Measurements from ENCODE around the gene ARHGAP15.

Gene ARHGAP15

DNA sequence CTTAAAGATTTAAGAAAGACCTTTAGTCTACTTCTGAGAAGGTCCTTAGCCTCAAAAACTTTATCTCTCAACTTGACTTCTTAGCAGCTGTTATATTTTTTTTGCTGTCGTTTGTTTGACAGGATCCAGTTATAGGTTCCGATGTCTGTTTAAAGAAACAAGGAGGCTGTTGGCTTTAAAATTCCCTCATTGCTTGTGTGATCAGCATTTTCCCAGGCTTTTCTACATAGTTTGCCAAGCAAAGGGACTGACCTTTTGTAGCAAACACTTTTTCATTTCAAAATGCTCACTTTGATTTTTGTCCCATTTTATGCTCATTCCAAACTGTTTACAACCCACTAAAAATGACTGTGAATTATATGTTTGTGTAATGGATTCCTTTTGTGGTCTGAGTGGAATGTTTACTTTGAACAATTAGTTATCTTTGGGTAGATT lies 394.9 kb downstream of the ARHGAP15 start:
- TF ChIP-seq L3MBTL2 (conservative IDR thresholded peaks at IDR 0.05) (no peak), SP1 (IDR thresholded peaks at IDR 0.05) (no peak), ELF4 (IDR thresholded peaks at IDR 0.05) (no peak), ZNF384 (IDR thresholded peaks at IDR 0.05) (no peak), FOXM1 (IDR thresholded peaks at IDR 0.05; ENCODE audit: borderline replicate concordance) (no peak), LEF1 (IDR thresholded peaks at IDR 0.05; ENCODE audit: borderline replicate concordance) (no peak), CTBP1 (IDR thresholded peaks at IDR 0.05; ENCODE audit: borderline replicate concordance) (no peak), SUZ12 (IDR thresholded peaks at IDR 0.05) (no peak), NFRKB (IDR thresholded peaks at IDR 0.05) (no peak), FOXA1 (IDR thresholded peaks at IDR 0.05) (no peak), ARNT (IDR thresholded peaks at IDR 0.05) (no peak), BHLHE40 (IDR thresholded peaks at IDR 0.05; ENCODE audit: borderline replicate concordance) (no peak), TARDBP (IDR thresholded peaks at IDR 0.05) (no peak), HDGF (IDR thresholded peaks at IDR 0.05; ENCODE audit: borderline replicate concordance) (no peak)
- TF ChIP-seq, protein P1, sequence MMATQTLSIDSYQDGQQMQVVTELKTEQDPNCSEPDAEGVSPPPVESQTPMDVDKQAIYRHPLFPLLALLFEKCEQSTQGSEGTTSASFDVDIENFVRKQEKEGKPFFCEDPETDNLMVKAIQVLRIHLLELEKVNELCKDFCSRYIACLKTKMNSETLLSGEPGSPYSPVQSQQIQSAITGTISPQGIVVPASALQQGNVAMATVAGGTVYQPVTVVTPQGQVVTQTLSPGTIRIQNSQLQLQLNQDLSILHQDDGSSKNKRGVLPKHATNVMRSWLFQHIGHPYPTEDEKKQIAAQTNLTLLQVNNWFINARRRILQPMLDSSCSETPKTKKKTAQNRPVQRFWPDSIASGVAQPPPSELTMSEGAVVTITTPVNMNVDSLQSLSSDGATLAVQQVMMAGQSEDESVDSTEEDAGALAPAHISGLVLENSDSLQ (IDR thresholded peaks at IDR 0.05): no peak
- DNase-seq (ENCODE audit: extremely low spot score): no peak
- ChIA-PET POLR2A (no interaction called here), CTCF (no interaction called here)

DNA sequence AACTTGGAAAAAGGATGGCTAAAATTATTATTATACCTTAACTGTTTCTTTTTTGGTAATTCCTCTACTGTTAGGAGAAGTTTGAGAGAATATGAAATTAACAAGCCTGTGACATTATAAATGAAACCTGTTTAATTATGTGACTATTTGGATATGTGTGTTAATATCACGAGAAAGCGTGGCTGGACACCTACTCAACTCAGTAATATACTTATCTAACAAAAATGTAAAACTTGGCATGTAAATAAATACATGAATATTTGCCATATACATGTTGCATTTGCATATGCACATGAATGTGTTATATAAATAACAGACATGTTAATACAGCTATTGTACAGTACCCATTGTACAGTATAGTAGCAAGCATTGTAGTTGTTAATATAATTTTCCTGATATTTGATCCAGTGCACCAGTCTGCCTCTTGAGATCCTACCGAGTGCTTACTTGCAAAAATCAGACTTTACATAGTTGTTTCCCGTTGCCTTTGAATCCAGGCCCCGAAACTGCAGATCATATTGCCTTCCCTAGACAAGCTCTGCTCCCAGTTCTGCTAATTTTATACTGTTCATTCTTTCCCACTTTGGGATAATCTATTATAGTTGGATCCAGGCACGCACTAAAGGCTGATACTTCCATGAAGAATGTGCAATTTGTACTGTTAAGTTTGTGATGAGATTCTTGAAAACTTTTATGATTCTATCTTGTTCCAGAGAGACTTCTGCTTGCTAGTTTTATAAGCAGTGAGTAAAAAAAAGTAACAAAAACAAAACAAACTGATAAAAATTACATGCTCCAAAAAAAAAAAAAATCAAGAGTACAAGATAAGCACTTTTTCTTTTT lies 395.6 kb downstream of the ARHGAP15 start:
- no peak for DNase-seq (ENCODE audit: extremely low spot score)
- POLR2A ChIA-PET: no interaction called here
- TF ChIP-seq, protein P1 (IDR thresholded peaks at IDR 0.05): no peak
- TF ChIP-seq FOXM1 (IDR thresholded peaks at IDR 0.05; ENCODE audit: borderline replicate concordance) (no peak), ARNT (IDR thresholded peaks at IDR 0.05) (no peak), NFRKB (IDR thresholded peaks at IDR 0.05) (no peak), BHLHE40 (IDR thresholded peaks at IDR 0.05; ENCODE audit: borderline replicate concordance) (no peak)
- CTCF ChIA-PET: interaction anchor here (0.6 kb wide), 1 partner anchor 375 kb away, joined by 3 read pairs; no protein-coding TSS in a partner anchor

DNA sequence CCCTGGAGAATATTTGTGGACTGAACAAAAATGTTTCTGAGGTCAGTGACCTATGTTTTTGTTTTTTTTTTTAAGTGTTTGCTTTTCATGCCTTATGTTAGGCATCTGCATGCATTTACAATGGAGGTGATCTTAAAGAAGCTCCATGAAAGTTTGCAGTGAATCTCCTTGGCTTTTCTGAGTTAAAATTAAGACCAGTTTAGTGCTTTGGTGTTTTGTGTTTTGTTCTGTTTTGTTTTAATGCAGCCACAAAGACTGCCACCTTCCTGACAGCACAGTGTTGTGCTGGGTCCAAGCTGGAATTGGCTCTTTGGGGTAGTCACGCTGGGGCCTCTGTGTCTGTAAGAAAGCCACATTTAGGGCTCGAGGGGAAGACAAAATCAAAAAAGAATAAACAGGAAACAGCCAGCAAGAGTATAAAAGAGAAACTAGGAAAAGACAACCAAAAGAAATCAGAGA lies 396.2 kb downstream of the ARHGAP15 start:
- ChIA-PET CTCF (interaction anchor here (0.6 kb wide), 1 partner anchor 374 kb away, joined by 3 read pairs; no protein-coding TSS in a partner anchor), POLR2A (no interaction called here)
- TF ChIP-seq NFRKB (IDR thresholded peaks at IDR 0.05) (no peak), ELF4 (IDR thresholded peaks at IDR 0.05) (no peak), CTBP1 (IDR thresholded peaks at IDR 0.05; ENCODE audit: borderline replicate concordance) (no peak), BHLHE40 (IDR thresholded peaks at IDR 0.05; ENCODE audit: borderline replicate concordance) (no peak), L3MBTL2 (conservative IDR thresholded peaks at IDR 0.05) (no peak), FOXA1 (IDR thresholded peaks at IDR 0.05) (no peak), TARDBP (IDR thresholded peaks at IDR 0.05) (no peak), LEF1 (IDR thresholded peaks at IDR 0.05; ENCODE audit: borderline replicate concordance) (no peak), ARNT (IDR thresholded peaks at IDR 0.05) (no peak), ZNF384 (IDR thresholded peaks at IDR 0.05) (no peak), SUZ12 (IDR thresholded peaks at IDR 0.05) (no peak), FOXM1 (IDR thresholded peaks at IDR 0.05; ENCODE audit: borderline replicate concordance) (no peak), SP1 (IDR thresholded peaks at IDR 0.05) (no peak), FOXK2 (IDR thresholded peaks at IDR 0.05) (no peak), HDGF (IDR thresholded peaks at IDR 0.05; ENCODE audit: borderline replicate concordance) (no peak)
- TF ChIP-seq, protein P1 (IDR thresholded peaks at IDR 0.05): no peak
- no peak for DNase-seq (ENCODE audit: extremely low spot score)

DNA sequence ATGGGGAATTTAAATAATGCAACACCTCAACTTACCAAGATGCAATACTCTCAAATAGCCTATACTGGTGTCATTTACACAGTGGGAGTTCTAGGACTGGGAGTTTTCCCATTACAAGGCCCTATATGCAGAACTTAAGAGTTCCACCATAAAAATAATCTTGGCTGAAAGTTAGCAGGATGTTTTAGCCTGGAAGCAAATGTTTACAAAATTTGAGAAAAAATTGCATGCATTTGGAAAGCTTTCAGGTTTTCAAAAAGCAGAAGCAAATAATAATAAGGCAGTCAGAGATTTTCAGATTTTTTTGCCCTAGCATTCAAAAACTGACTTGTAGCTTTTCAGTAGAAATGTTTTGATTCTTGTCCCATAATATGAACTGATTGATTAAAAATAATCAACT lies 397.3 kb downstream of the ARHGAP15 start:
- TF ChIP-seq, protein P1 (IDR thresholded peaks at IDR 0.05): no peak
- TF ChIP-seq ARNT (IDR thresholded peaks at IDR 0.05): no peak
- TF ChIP-seq CTBP1 (IDR thresholded peaks at IDR 0.05; ENCODE audit: borderline replicate concordance): no peak
- no peak for TF ChIP-seq FOXK2 (IDR thresholded peaks at IDR 0.05)
- TF ChIP-seq L3MBTL2 (conservative IDR thresholded peaks at IDR 0.05): no peak
- TF ChIP-seq ZNF384 (IDR thresholded peaks at IDR 0.05): no peak
- no peak for TF ChIP-seq SUZ12 (IDR thresholded peaks at IDR 0.05)
- no peak for TF ChIP-seq LEF1 (IDR thresholded peaks at IDR 0.05; ENCODE audit: borderline replicate concordance)
- no peak for TF ChIP-seq ELF4 (IDR thresholded peaks at IDR 0.05)
- TF ChIP-seq FOXM1 (IDR thresholded peaks at IDR 0.05; ENCODE audit: borderline replicate concordance): no peak
- TF ChIP-seq FOXA1 (IDR thresholded peaks at IDR 0.05): no peak
- no peak for TF ChIP-seq BHLHE40 (IDR thresholded peaks at IDR 0.05; ENCODE audit: borderline replicate concordance)
- TF ChIP-seq SP1 (IDR thresholded peaks at IDR 0.05): no peak
- TF ChIP-seq HDGF (IDR thresholded peaks at IDR 0.05; ENCODE audit: borderline replicate concordance): no peak
- no peak for TF ChIP-seq TARDBP (IDR thresholded peaks at IDR 0.05)
- TF ChIP-seq NFRKB (IDR thresholded peaks at IDR 0.05): no peak
- CTCF ChIA-PET: no interaction called here
- DNase-seq (ENCODE audit: extremely low spot score): no peak
- POLR2A ChIA-PET: no interaction called here

DNA sequence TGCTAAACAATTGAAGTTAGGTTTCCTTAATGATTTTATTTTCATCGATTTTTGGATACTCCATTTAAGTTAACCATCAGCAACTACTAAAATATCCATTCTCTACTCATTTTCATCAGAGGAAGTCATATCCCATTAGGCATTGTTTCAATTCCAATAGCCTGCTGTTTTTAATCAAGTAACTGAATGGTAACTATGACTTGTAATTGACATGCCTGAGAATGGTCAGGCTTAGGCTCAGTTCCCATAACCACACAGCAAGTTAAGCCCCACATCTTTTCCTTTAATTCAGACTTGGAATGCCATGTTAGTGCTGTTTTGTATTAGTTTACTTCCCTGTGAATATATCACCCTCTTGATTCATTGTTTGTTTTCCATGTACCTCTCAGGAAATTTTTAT lies 398.8 kb downstream of the ARHGAP15 start:
- no peak for DNase-seq (ENCODE audit: extremely low spot score)
- TF ChIP-seq ZNF384 (IDR thresholded peaks at IDR 0.05): no peak
- TF ChIP-seq BHLHE40 (IDR thresholded peaks at IDR 0.05; ENCODE audit: borderline replicate concordance): no peak
- TF ChIP-seq CTBP1 (IDR thresholded peaks at IDR 0.05; ENCODE audit: borderline replicate concordance): no peak
- TF ChIP-seq ARNT (IDR thresholded peaks at IDR 0.05): no peak
- no peak for TF ChIP-seq ELF4 (IDR thresholded peaks at IDR 0.05)
- no peak for TF ChIP-seq L3MBTL2 (conservative IDR thresholded peaks at IDR 0.05)
- no peak for TF ChIP-seq HDGF (IDR thresholded peaks at IDR 0.05; ENCODE audit: borderline replicate concordance)
- no peak for TF ChIP-seq SUZ12 (IDR thresholded peaks at IDR 0.05)
- no peak for TF ChIP-seq SP1 (IDR thresholded peaks at IDR 0.05)
- TF ChIP-seq LEF1 (IDR thresholded peaks at IDR 0.05; ENCODE audit: borderline replicate concordance): no peak
- no peak for TF ChIP-seq TARDBP (IDR thresholded peaks at IDR 0.05)
- no peak for TF ChIP-seq FOXK2 (IDR thresholded peaks at IDR 0.05)
- POLR2A ChIA-PET: no interaction called here
- CTCF ChIA-PET: interaction anchor here (0.6 kb wide), 1 partner anchor 348 kb away, joined by 5 read pairs; no protein-coding TSS in a partner anchor

Measured in HEK293T (cell line).